Ovary (tissue), 3 donors: ENCODE measurements around the gene ZBTB7B.

Source experiments
- CTCF ChIP-seq, 3 donors: fragments of 450-650 bp in 2 of 3; fragments of 200-600 bp in 1 of 3; IDR thresholded peaks; one replicate each; pipeline versions ENCODE4 v1.5.1 to v1.8.0; 2016 to 2022; ENCODE audit warnings: antibody characterized with exemption in 3 of 3, mild to moderate bottlenecking in 1 of 3
- POLR2A ChIP-seq: fragments of 450-650 bp; IDR thresholded peaks from one replicate; pipeline ENCODE4 v1.6.1; 2017; ENCODE audit warnings: antibody characterized with exemption, mild to moderate bottlenecking, moderate library complexity
- donor health status: DM: no; HTN: no; CAD: no.

- TF ChIP-seq CTCF (IDR thresholded peaks at IDR 0.05) (no peak), POLR2A (no peak)
Observed at GRCh38 chr1:155033524-155033923, 30.9 kb downstream of the ZBTB7B start, which contains the start of the genes DCST1 and DCST2.
